Ishikawa (cell line): ENCODE data around the gene PIR.

ENCODE experiments used
- EGR1 ChIP-seq: IDR thresholded peaks from 2 replicates; pipeline ENCODE4 v1.6.1; 2012
- EP300 ChIP-seq: IDR thresholded peaks from 2 replicates; pipeline ENCODE4 v1.6.1; 2012; ENCODE audit warnings: borderline replicate concordance
- YY1 ChIP-seq: IDR thresholded peaks from 2 replicates; pipeline ENCODE4 v1.6.1; 2012; ENCODE audit warnings: low read depth

- TF ChIP-seq EGR1, result no peak
- no peak for TF ChIP-seq YY1
- no peak for TF ChIP-seq EP300
Measured at GRCh38 chrX:15343075-15343476, 150.1 kb downstream of the PIR start.
